ENCODE results near the gene SH3PXD2A. TPM values are rescaled to one million over a fixed set of nuclear protein-coding genes. Genes with fewer than 3 reads are reported as not detected.

Gene SH3PXD2A
- total RNA-seq, 1 donor, result 58.3 TPM

GRCh38 chr10:103641326-103641725, 214.1 kb downstream of the SH3PXD2A start:
- no peak overlapping the region for H3K4me3 ChIP-seq (ENCODE audit: low read depth, low read length)
- no peak for DNase-seq (ENCODE audit: low read depth)
- TF ChIP-seq, protein P1, sequence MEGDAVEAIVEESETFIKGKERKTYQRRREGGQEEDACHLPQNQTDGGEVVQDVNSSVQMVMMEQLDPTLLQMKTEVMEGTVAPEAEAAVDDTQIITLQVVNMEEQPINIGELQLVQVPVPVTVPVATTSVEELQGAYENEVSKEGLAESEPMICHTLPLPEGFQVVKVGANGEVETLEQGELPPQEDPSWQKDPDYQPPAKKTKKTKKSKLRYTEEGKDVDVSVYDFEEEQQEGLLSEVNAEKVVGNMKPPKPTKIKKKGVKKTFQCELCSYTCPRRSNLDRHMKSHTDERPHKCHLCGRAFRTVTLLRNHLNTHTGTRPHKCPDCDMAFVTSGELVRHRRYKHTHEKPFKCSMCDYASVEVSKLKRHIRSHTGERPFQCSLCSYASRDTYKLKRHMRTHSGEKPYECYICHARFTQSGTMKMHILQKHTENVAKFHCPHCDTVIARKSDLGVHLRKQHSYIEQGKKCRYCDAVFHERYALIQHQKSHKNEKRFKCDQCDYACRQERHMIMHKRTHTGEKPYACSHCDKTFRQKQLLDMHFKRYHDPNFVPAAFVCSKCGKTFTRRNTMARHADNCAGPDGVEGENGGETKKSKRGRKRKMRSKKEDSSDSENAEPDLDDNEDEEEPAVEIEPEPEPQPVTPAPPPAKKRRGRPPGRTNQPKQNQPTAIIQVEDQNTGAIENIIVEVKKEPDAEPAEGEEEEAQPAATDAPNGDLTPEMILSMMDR (IDR thresholded peaks at IDR 0.05; ENCODE audit: insufficient read depth, low read depth, low read length), result no peak

DNA sequence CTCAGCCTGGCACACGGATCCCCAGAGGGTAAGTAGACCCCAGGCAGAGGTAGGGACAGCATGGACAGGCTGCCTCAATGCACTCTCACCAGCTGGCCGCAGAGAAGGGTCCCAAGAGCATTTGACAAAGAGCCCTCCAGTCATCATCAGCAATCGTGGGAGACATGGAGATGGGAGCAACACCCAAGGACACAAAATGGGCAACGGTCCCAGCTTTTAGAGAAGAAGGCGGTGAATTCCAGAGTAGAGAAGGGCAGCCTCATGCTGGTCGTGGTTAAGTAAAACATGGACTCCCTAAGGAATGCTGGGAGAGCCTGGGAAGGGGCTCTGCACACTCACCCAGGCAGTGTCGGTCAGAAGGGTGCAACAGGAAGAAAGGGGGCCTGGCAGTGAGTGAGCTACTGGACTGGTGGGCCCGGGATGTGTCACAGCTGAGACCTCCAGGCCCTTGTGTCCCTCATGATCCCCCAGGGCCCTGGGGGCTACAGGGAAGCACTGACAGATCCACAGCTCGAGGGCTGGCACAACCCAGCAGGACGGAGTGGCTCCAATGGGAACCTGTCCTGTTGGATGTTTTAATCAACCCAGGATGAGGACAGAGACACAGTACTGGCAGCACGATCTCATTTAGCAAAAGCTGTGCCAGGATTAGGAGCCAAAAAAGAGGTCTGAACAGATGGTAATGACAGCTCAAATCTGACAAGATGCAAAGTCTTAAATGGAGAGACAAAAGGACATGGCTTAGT, 214.8 kb downstream of the SH3PXD2A start:
- DNase-seq (ENCODE audit: low read depth), result no peak
- TF ChIP-seq, protein P1 (IDR thresholded peaks at IDR 0.05; ENCODE audit: insufficient read depth, low read depth, low read length), result no peak
- no peak overlapping the region for H3K4me3 ChIP-seq (ENCODE audit: low read depth, low read length)

- TF ChIP-seq, protein P1 (IDR thresholded peaks at IDR 0.05; ENCODE audit: insufficient read depth, low read depth, low read length), result no peak
- no peak overlapping the region for H3K4me3 ChIP-seq (ENCODE audit: low read depth, low read length)
- no peak for DNase-seq (ENCODE audit: low read depth)
Observed at GRCh38 chr10:103638948-103639347, 216.4 kb downstream of the SH3PXD2A start.

DNA sequence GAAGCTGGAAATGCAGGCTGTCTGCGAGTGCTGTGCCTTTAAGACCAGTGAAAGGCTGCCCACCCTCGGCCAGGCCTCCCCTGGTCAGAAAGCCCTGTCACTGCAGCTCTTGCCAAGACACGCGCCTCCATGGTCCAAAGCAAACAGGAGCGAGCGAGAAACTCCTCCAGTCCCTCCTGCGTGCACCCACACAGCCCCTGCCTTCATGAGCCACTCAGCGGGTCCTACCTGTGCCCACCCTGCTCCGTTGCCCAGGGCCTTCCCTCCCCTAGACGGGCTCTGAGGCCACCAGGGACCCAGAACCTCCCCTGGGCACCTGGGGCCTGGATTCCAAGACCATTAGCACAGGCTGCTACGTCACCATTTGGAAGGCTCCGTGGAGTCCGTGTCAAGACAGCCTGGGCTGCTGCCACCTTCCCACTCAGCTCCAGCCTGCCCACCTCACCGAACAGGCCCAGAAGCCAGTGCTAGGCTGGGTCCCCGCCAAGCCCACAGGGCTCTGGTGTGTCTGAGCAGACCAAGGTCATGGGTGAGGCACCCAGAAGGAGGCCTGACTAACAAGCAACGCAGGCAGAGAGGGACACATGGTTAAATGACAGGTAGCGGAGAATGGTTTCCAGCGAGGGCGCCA, 217.3 kb downstream of the SH3PXD2A start:
- TF ChIP-seq, protein P1 (IDR thresholded peaks at IDR 0.05; ENCODE audit: insufficient read depth, low read depth, low read length), result no peak
- no peak overlapping the region for H3K4me3 ChIP-seq (ENCODE audit: low read depth, low read length)
- DNase-seq (ENCODE audit: low read depth), result peak; percentile 48

DNA sequence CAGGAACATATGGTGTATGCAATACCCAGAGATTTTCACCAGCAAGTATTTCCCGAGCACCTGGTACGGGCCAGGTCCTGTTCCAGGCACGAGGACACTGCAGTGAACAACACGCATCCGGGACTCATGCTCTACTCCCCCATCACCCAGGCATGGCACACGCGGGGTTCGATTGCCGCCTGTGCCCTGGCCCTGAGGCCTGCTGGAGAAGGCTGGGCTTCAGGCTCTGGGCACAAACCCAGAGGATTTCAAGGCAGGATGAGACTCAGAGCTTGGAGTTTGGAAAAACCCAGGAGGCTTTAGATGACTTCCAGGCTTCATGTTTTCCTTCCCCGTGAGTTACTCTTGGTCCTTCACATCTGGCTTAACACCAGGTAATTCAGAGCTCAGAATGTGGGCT, 218.4 kb downstream of the SH3PXD2A start:
- DNase-seq (ENCODE audit: low read depth), result no peak
- no peak overlapping the region for H3K4me3 ChIP-seq (ENCODE audit: low read depth, low read length)
- TF ChIP-seq, protein P1 (IDR thresholded peaks at IDR 0.05; ENCODE audit: insufficient read depth, low read depth, low read length), result no peak

- H3K4me3 ChIP-seq (ENCODE audit: low read depth, low read length), result no peak overlapping the region
- TF ChIP-seq, protein P1 (IDR thresholded peaks at IDR 0.05; ENCODE audit: insufficient read depth, low read depth, low read length), result no peak
- no peak for DNase-seq (ENCODE audit: low read depth)
Observed at GRCh38 chr10:103636492-103636891, 218.9 kb downstream of the SH3PXD2A start.

Measured in fibroblast of villous mesenchyme (primary cell).